CD4-positive, alpha-beta T cell (primary cell): ENCODE data around the gene PTPRM. TPM values are rescaled to one million over a fixed set of nuclear protein-coding genes. Genes with fewer than 3 reads are reported as not detected.

Experiments used
- ATAC-seq: fragments of 200-7000 bp; cut with Tn5 transposase; one replicate; pipeline ENCODE4 v1.10.0; 2022; ENCODE audit warnings: mild to moderate bottlenecking; ENCODE audit not compliant: poor library complexity
- CTCF ChIA-PET: fragments of 350-600 bp; sonication (Branson Sonifier 250); formaldehyde crosslinking; loops from one replicate; lab custom pipeline; 2021; ENCODE audit warnings: antibody characterized with exemption, inconsistent platforms; lab: Charles Lee
- POLR2A ChIA-PET: fragments of 350-600 bp; sonication (Branson Sonifier 250); formaldehyde crosslinking; loops from one replicate; lab custom pipeline; 2021; ENCODE audit warnings: antibody characterized with exemption, inconsistent platforms; lab: Charles Lee
- DNase-seq, 14 experiments: peaks; one replicate each; pipeline ENCODE4 v3.0.0-alpha.2; 2013 to 2020; ENCODE audit warnings: mixed read lengths in 2 of 14
- H3K27ac ChIP-seq, 2 donors: one replicate each; pipeline versions ENCODE4 v1.5.1 to v1.7.0; 2013; ENCODE audit warnings: low read length in 2 of 2, low read depth in 1 of 2, mild to moderate bottlenecking in 1 of 2
- H3K27me3 ChIP-seq, 2 experiments: 1 replicate in 1 of 2; 2 replicates in 1 of 2; pipeline versions ENCODE4 v1.6.1 to v1.7.0; 2013; ENCODE audit warnings: low read length in 2 of 2, control low read depth in 1 of 2, mild to moderate bottlenecking in 1 of 2, moderate library complexity in 1 of 2; ENCODE audit not compliant: insufficient read depth in 2 of 2, control insufficient read depth in 1 of 2
- H3K36me3 ChIP-seq: one replicate; pipeline ENCODE4 v1.6.1; 2013; ENCODE audit warnings: low read length, control low read depth; ENCODE audit not compliant: insufficient read depth
- H3K4me1 ChIP-seq: one replicate; pipeline ENCODE4 v1.6.1; 2013; ENCODE audit warnings: low read length, control low read depth; ENCODE audit not compliant: insufficient read depth
- H3K4me3 ChIP-seq: one replicate; pipeline ENCODE4 v1.5.1; 2013; ENCODE audit warnings: mild to moderate bottlenecking, low read length, moderate library complexity
- H3K9me3 ChIP-seq, 2 experiments: 1 replicate in 1 of 2; 2 replicates in 1 of 2; pipeline versions ENCODE4 v1.6.1 to v1.7.0; 2013; ENCODE audit warnings: low read length in 2 of 2, mild to moderate bottlenecking in 2 of 2, control low read depth in 1 of 2, moderate library complexity in 1 of 2; ENCODE audit not compliant: control insufficient read depth in 1 of 2, insufficient read depth in 1 of 2
- H3K27ac Mint-ChIP-seq: one replicate; pipeline ENCODE4 v1.8.0; 2020; ENCODE audit warnings: mixed read lengths
- H3K27me3 Mint-ChIP-seq: one replicate; pipeline ENCODE4 v1.8.0; 2021; ENCODE audit warnings: mixed read lengths
- H3K36me3 Mint-ChIP-seq: one replicate; pipeline ENCODE4 v1.8.0; 2021; ENCODE audit warnings: low read depth, mixed read lengths
- H3K4me1 Mint-ChIP-seq: one replicate; pipeline ENCODE4 v1.8.0; 2021; ENCODE audit warnings: low read depth, mixed read lengths
- H3K4me3 Mint-ChIP-seq: one replicate; pipeline ENCODE4 v1.8.0; 2020; ENCODE audit warnings: mild to moderate bottlenecking, mixed read lengths
- H3K9me3 Mint-ChIP-seq: one replicate; pipeline ENCODE4 v1.8.0; 2020; ENCODE audit warnings: mixed read lengths
- intact Hi-C, 2 experiments: fragments of 100-400 bp; cut with DNase I in 1 of 2; cut with micrococcal nuclease in 1 of 2; formaldehyde crosslinking; loops; one replicate each; pipeline versions ENCODE4 v1.15.1 to v1.9.0; 2023 to 2025; cut with DNase I, micrococcal nuclease
- total RNA-seq, 174 experiments: library from RNA in 2 of 174; stranded (reverse) in 2 of 174; gene quantifications; one replicate each; pipeline ENCODE4 v1.2.3 and lab custom pipeline; 2021 to 2026
- TF ChIP-seq, protein P1 (sequence below): fragments of 200-600 bp; IDR thresholded peaks from one replicate; pipeline ENCODE4 v1.8.0; 2022; ENCODE audit warnings: antibody characterized with exemption, mild to moderate bottlenecking

The PTPRM gene
- total RNA-seq, 2 experiments from 2014 or later, result 21.7 to 21.9 TPM

DNA sequence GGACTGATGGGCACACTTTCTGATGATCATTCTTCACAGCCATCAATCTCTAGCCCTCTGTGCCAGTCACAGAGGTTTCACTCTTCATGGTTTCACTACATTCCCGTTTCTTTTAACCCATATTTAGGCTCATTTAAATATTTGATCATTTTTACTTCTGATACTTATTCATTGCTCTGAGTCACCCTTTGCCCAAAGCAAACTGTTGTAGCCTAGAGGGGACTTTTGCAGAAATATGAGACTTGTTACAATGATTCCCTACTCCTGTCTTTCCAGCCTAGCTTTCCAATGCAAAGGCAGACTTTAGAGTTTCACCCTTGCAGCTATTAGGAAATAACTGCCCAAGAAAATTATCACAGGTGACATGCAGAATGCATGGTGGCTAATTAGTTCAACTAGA lies 444.2 kb downstream of the PTPRM start:
- Mint-ChIP-seq H3K27me3 (no peaks in the 10 kb centered on the region), H3K4me1 (no peaks in the 10 kb centered on the region)

DNA sequence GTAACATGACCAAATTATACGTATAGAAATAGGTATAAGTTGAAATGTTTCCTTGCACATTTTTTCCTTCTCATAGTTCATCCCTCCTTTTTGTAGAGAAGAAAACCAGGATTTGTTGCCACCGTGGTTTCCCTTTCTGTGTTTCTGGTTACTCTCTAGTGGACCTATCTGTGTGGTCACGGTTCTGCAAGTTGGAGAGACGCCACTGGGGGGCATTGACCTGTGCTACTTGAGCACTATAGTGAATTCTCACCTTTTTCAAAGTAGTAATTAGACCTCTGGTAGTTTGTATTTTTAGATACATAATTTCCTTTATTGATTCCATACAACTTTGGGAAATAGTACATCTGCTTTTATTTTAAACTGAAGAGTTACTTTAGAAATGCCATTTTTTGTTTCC lies 444.8 kb downstream of the PTPRM start:
- TF ChIP-seq, protein P1, sequence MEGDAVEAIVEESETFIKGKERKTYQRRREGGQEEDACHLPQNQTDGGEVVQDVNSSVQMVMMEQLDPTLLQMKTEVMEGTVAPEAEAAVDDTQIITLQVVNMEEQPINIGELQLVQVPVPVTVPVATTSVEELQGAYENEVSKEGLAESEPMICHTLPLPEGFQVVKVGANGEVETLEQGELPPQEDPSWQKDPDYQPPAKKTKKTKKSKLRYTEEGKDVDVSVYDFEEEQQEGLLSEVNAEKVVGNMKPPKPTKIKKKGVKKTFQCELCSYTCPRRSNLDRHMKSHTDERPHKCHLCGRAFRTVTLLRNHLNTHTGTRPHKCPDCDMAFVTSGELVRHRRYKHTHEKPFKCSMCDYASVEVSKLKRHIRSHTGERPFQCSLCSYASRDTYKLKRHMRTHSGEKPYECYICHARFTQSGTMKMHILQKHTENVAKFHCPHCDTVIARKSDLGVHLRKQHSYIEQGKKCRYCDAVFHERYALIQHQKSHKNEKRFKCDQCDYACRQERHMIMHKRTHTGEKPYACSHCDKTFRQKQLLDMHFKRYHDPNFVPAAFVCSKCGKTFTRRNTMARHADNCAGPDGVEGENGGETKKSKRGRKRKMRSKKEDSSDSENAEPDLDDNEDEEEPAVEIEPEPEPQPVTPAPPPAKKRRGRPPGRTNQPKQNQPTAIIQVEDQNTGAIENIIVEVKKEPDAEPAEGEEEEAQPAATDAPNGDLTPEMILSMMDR, result no peak
- Mint-ChIP-seq H3K4me3 (no peak overlapping the region), H3K27ac (no peak overlapping the region), H3K27me3 (no peaks in the 10 kb centered on the region), H3K9me3 (no peaks in the 10 kb centered on the region), H3K4me1 (no peaks in the 10 kb centered on the region), H3K36me3 (no peaks in the 10 kb centered on the region)
- Histone ChIP-seq H3K27ac (no peak overlapping the region), H3K27me3 (no peaks in the 10 kb centered on the region), H3K36me3 (no peaks in the 10 kb centered on the region), H3K4me1 (no peaks in the 10 kb centered on the region), H3K9me3 (no peaks in the 10 kb centered on the region), H3K4me3 (no peak overlapping the region)
- intact Hi-C loops, result no loop called here
- CTCF ChIA-PET, result no interaction called here
- POLR2A ChIA-PET, result no interaction called here
- ATAC-seq (no peak), DNase-seq (no peak)

More for the DNA sequence above, 444.2 kb downstream of the PTPRM start:
- H3K9me3 ChIP-seq, result no peaks in the 10 kb centered on the region
- H3K27me3 ChIP-seq, result no peaks in the 10 kb centered on the region
- ChIA-PET CTCF (no interaction called here), POLR2A (no interaction called here)
- no peak overlapping the region for H3K27ac Mint-ChIP-seq
- ATAC-seq, result no peak
- TF ChIP-seq, protein P1, result no peak
- no peak overlapping the region for H3K27ac ChIP-seq
- no peak overlapping the region for H3K4me3 ChIP-seq
- no peaks in the 10 kb centered on the region for H3K9me3 Mint-ChIP-seq
- H3K36me3 Mint-ChIP-seq, result no peaks in the 10 kb centered on the region
- H3K4me3 Mint-ChIP-seq, result no peak overlapping the region
- DNase-seq, result no peak
- intact Hi-C loops, result no loop called here
- H3K36me3 ChIP-seq, result no peaks in the 10 kb centered on the region
- H3K4me1 ChIP-seq, result no peaks in the 10 kb centered on the region

DNA sequence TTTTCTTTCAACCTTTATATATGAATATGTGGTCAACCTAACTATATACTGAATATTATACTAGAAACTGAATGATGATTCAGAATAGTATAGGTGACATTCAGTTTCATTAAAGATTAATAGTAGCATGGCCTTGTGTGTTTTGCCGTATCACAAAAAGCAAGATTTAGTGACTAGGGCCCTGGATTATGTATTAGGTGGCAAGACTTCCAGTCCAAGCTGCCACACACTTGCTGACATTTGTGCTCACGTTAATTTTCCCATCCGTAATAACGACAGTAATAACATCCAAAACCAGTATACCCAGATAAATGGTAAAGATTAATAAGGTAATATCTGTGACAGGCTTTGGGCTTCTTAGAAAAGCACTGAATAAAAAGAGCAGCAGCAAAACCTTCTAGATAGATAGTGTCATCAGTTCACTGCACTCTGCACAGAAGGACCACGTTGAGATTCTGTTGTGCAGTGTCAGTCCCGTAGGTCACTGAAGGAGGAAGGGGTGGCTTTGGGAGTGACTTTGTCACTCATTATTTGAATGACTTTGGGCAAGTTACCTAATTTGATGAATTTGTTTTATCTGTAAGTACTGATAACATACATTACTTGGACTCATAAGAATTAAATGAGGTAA lies 451.7 kb downstream of the PTPRM start:
- Mint-ChIP-seq H3K36me3 (no peaks in the 10 kb centered on the region), H3K27me3 (no peaks in the 10 kb centered on the region), H3K27ac (no peak overlapping the region), H3K9me3 (no peaks in the 10 kb centered on the region), H3K4me1 (no peaks in the 10 kb centered on the region), H3K4me3 (no peak overlapping the region)
- H3K27me3 ChIP-seq, result no peaks in the 10 kb centered on the region
- no peak for DNase-seq
- H3K9me3 ChIP-seq, result no peaks in the 10 kb centered on the region
- no peak for ATAC-seq
- intact Hi-C loops, result no loop called here
- POLR2A ChIA-PET, result no interaction called here
- H3K27ac ChIP-seq, result no peak overlapping the region
- TF ChIP-seq, protein P1, result no peak
- no peak overlapping the region for H3K4me3 ChIP-seq
- no peaks in the 10 kb centered on the region for H3K36me3 ChIP-seq
- no peaks in the 10 kb centered on the region for H3K4me1 ChIP-seq
- CTCF ChIA-PET, result no interaction called here
